PC-9 (cell line): ENCODE results near the gene ATL1.

Experiments used
- EZH2 ChIP-seq: fragments of 200-600 bp; sonication (generic); IDR thresholded peaks from 2 replicates; pipeline ENCODE4 v1.8.0; 2017; ENCODE audit warnings: antibody characterized with exemption, low read depth
- TF ChIP-seq, protein P1 (sequence below): fragments of 200-600 bp; sonication (generic); conservative IDR thresholded peaks from 2 replicates; pipeline ENCODE4 v1.6.1; 2017; ENCODE audit warnings: mixed run types, antibody characterized with exemption, mild to moderate bottlenecking, moderate library complexity

DNA sequence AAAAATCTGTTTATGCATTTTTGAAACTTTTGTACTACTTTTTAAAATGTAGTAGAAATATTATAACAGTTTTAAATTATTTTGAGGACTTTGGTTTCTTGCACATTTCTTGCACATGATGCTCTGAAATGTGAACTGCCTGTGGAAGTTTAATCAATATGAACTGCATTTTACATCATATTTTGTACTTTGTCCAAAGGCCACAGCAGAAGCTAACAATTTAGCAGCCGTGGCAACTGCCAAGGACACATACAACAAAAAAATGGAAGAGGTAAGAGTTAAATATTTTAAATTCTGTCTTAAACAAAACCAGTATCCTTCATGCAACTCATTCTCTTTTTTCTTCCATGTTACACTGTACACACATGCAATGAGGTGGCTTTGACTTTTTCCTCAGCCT lies 63.0 kb downstream of the ATL1 start:
- TF ChIP-seq, protein P1, sequence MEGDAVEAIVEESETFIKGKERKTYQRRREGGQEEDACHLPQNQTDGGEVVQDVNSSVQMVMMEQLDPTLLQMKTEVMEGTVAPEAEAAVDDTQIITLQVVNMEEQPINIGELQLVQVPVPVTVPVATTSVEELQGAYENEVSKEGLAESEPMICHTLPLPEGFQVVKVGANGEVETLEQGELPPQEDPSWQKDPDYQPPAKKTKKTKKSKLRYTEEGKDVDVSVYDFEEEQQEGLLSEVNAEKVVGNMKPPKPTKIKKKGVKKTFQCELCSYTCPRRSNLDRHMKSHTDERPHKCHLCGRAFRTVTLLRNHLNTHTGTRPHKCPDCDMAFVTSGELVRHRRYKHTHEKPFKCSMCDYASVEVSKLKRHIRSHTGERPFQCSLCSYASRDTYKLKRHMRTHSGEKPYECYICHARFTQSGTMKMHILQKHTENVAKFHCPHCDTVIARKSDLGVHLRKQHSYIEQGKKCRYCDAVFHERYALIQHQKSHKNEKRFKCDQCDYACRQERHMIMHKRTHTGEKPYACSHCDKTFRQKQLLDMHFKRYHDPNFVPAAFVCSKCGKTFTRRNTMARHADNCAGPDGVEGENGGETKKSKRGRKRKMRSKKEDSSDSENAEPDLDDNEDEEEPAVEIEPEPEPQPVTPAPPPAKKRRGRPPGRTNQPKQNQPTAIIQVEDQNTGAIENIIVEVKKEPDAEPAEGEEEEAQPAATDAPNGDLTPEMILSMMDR, result no peak
- no peak for TF ChIP-seq EZH2
